K562 (cell line): ENCODE data around the gene DLK1. TPM values are rescaled to one million over a fixed set of nuclear protein-coding genes. Genes with fewer than 3 reads are reported as not detected.
A peak's percentile ranks its signal among the peaks of the same experiment; 100 is the strongest.

ENCODE experiments used
- ATAC-seq: fragments of 200-7000 bp; cut with Tn5 transposase; 3 replicates; pipeline ENCODE4 v1.9.1; 2020; ENCODE audit warnings: moderate library complexity
- BruUV-seq: library from RNA; stranded (reverse); fragments of 400-500 nt; replicated peaks from 2 replicates; lab custom pipeline; 2021; lab: Mats Ljungman, UMichigan
- CTCF ChIA-PET: fragments of 300-600 bp; formaldehyde crosslinking; extraction: SDS; loops from one replicate; lab custom pipeline; 2021; ENCODE audit warnings: low intra/inter-chr PET ratio; lab: Yijun Ruan, JAX
- POLR2A ChIA-PET: fragments of 300-600, 350-650 bp; sonication (Branson Sonifier 250); formaldehyde crosslinking; extraction: SDS; loops from one replicate; lab custom pipeline; 2021; ENCODE audit warnings: antibody characterized with exemption, inconsistent platforms; lab: Yijun Ruan, JAX
- DNase-seq, 4 experiments: peaks; one replicate each; pipeline versions ENCODE4 v3.0.0 to v3.0.0-alpha.2; 2011 to 2018; ENCODE audit warnings: low spot score in 3 of 4, mixed read lengths in 3 of 4; ENCODE audit errors: extremely low read depth in 1 of 4
- FAIRE-seq: peaks from 2 replicates; lab custom pipeline; 2011; peaks lifted over from hg19 to GRCh38; lab: Jason Lieb, UNC
- H2AFZ ChIP-seq: 2 replicates; pipeline ENCODE4 v1.6.0; 2011; ENCODE audit warnings: low read depth, low read length, control low read depth, inconsistent platforms
- H3K27ac ChIP-seq: fragments of 200-600 bp; 3 replicates; pipeline ENCODE4 v1.8.0; 2011; ENCODE audit warnings: low read depth, mild to moderate bottlenecking, control low read depth, inconsistent platforms, low read length, moderate library complexity, mixed read lengths; ENCODE audit errors: extremely low read depth
- H3K27me3 ChIP-seq, 2 experiments: fragments of 300-600 bp in 1 of 2; 2 replicates in 1 of 2; 3 replicates in 1 of 2; pipeline versions ENCODE4 v1.6.0 to v1.8.0; 2011; ENCODE audit warnings: inconsistent platforms in 2 of 2, low read length in 2 of 2, mild to moderate bottlenecking in 1 of 2, mixed read lengths in 1 of 2, moderate library complexity in 1 of 2; ENCODE audit not compliant: control insufficient read depth in 2 of 2, insufficient read depth in 2 of 2
- H3K36me3 ChIP-seq: fragments of 300-600 bp; 3 replicates; pipeline ENCODE4 v1.8.0; 2011; ENCODE audit warnings: mild to moderate bottlenecking, low read length, inconsistent platforms; ENCODE audit not compliant: control insufficient read depth, insufficient read depth
- H3K4me1 ChIP-seq, 2 experiments: fragments of 200-600 bp in 1 of 2; replicated peaks in 1 of 2; 2 replicates in 1 of 2; 3 replicates in 1 of 2; pipeline versions ENCODE4 v1.5.1 to v1.8.0; 2011; ENCODE audit warnings: inconsistent platforms in 2 of 2, low read length in 2 of 2, mild to moderate bottlenecking in 1 of 2, mixed read lengths in 1 of 2, moderate library complexity in 1 of 2; ENCODE audit not compliant: control insufficient read depth in 2 of 2, insufficient read depth in 2 of 2
- H3K4me2 ChIP-seq: 2 replicates; pipeline ENCODE4 v1.6.1; 2011; ENCODE audit warnings: low read length, control low read depth, inconsistent platforms, mixed read lengths; ENCODE audit not compliant: insufficient read depth
- H3K4me3 ChIP-seq: fragments of 200-600 bp; sonication (generic), shearing (Covaris generic); 2 replicates; pipeline ENCODE4 v1.5.1; 2016; ENCODE audit warnings: control low read depth, inconsistent platforms
- H3K79me2 ChIP-seq: fragments of 200-600 bp; 3 replicates; pipeline ENCODE4 v1.8.0; 2011; ENCODE audit warnings: low read length, inconsistent platforms; ENCODE audit not compliant: control insufficient read depth, insufficient read depth
- H3K9ac ChIP-seq, 2 experiments: 2 replicates each; pipeline versions ENCODE4 v1.6.0 to v1.6.1; 2011; ENCODE audit warnings: low read depth in 2 of 2, low read length in 2 of 2, control low read depth in 1 of 2, inconsistent platforms in 1 of 2, mild to moderate bottlenecking in 1 of 2, mixed read lengths in 1 of 2; ENCODE audit not compliant: insufficient read depth in 1 of 2
- H3K9me1 ChIP-seq: one replicate; pipeline ENCODE4 v1.6.0; 2011; ENCODE audit warnings: inconsistent platforms, mild to moderate bottlenecking, low read length, moderate library complexity; ENCODE audit not compliant: control insufficient read depth, insufficient read depth
- H3K9me3 ChIP-seq: replicated peaks from 2 replicates; pipeline ENCODE4 v1.5.1; 2011; ENCODE audit warnings: low read depth, low read length, inconsistent platforms; ENCODE audit not compliant: control insufficient read depth, insufficient read depth
- H4K20me1 ChIP-seq: replicated peaks from 2 replicates; pipeline ENCODE4 v1.6.1; 2011; ENCODE audit warnings: low read length, inconsistent platforms, mixed read lengths; ENCODE audit not compliant: control insufficient read depth, insufficient read depth
- CHD1 ChIP-seq: fragments of 200-600 bp; sonication (generic); IDR thresholded peaks from one replicate; pipeline ENCODE4 v1.6.1; 2012; ENCODE audit warnings: mild to moderate bottlenecking, moderate library complexity, low read length, inconsistent platforms
- EGR1 ChIP-seq: fragments of 450-650 bp; conservative IDR thresholded peaks from 2 replicates; pipeline ENCODE4 v1.6.1; 2017; ENCODE audit warnings: mild to moderate bottlenecking
- RUNX1 ChIP-seq: sonication (generic); IDR thresholded peaks from 2 replicates; pipeline ENCODE4 v1.6.1; 2016; ENCODE audit warnings: antibody characterized with exemption, low read depth
- ZNF263 ChIP-seq: sonication (generic); formaldehyde crosslinking; IDR thresholded peaks from 2 replicates; pipeline ENCODE4 v1.8.0; 2022; ENCODE audit warnings: mild to moderate bottlenecking, missing genetic modification reagents, borderline replicate concordance
- ZNF778 ChIP-seq: fragments of 450-650 bp; formaldehyde crosslinking; IDR thresholded peaks from 2 replicates; pipeline ENCODE4 v1.4.0; 2020; ENCODE audit warnings: mild to moderate bottlenecking, moderate library complexity
- WGBS: fragments of 100-300 bp; shearing (Covaris generic); methylation state at CpG from one replicate; pipeline ENCODE4 v1.1.6; 2016; ENCODE audit warnings: low coverage, mixed read lengths; ENCODE audit not compliant: insufficient coverage; ENCODE audit errors: missing lambda C conversion rate; 5-methylcytosine and 5-hydroxymethylcytosine counted together
- in situ Hi-C: fragments of 300-500 bp; cut with MboI; formaldehyde crosslinking; loops from 4 replicates; pipeline ENCODE4 v1.15.0; 2018; ENCODE audit warnings: inconsistent platforms, mixed read lengths
- intact Hi-C: fragments of 100-400 bp; cut with micrococcal nuclease; formaldehyde crosslinking; loops from 2 replicates; pipeline ENCODE4 v1.14.2; 2022
- polyA plus RNA-seq, 8 experiments: library from polyadenylated mRNA; depleted of rRNA in 4 of 8; stranded (reverse) in 5 of 8; unstranded in 3 of 8; fragments of >200 nt; fragmentation: Nextera tagmentation in 2 of 8; fragmentation: Illumina TruSeq in 1 of 8; extraction: Ambion mirVana in 2 of 8; extraction: Trizol in 1 of 8; gene quantifications; 2 replicates each; pipeline versions ENCODE4 v1.2.1 to v1.2.3, GENCODE V29; 2011 to 2014; ENCODE audit warnings: inconsistent platforms in 1 of 8, missing spikeins in 1 of 8
- total RNA-seq, 7 experiments: library from RNA; depleted of rRNA in 6 of 7; stranded (reverse); fragments of >200 nt in 6 of 7; fragmentation: Illumina TruSeq in 2 of 7; extraction: Trizol in 2 of 7; gene quantifications; 2 replicates each; pipeline versions ENCODE4 v1.2.1 to v1.2.3, GENCODE V29; 2011 to 2021; ENCODE audit warnings: low replicate concordance in 1 of 7
- TF ChIP-seq, protein P1 (sequence below), 2 experiments: fragments of 150-350 bp in 1 of 2; IDR thresholded peaks; 2 replicates each; pipeline ENCODE4 v1.6.1; 2012 to 2016; ENCODE audit warnings: low read depth in 2 of 2, low read length in 2 of 2, mild to moderate bottlenecking in 1 of 2, moderate library complexity in 1 of 2
- TF ChIP-seq, protein P2 (sequence below), 2 experiments: fragments of 450-650 bp in 1 of 2; sonication (generic) in 1 of 2; formaldehyde crosslinking; conservative IDR thresholded peaks; 2 replicates each; pipeline versions ENCODE4 v1.4.0 to v1.8.1; 2020 to 2022; ENCODE audit warnings: mild to moderate bottlenecking in 1 of 2, missing genetic modification reagents in 1 of 2
- TF ChIP-seq, protein P3 (sequence below): sonication (generic); formaldehyde crosslinking; IDR thresholded peaks from 2 replicates; pipeline ENCODE4 v1.8.0; 2022; ENCODE audit warnings: mild to moderate bottlenecking, missing genetic modification reagents
- TF ChIP-seq, protein P4 (sequence below): fragments of 250-450 bp; sonication (Bioruptor Pico); IDR thresholded peaks from 2 replicates; pipeline ENCODE4 v1.5.1; 2021; ENCODE audit warnings: mild to moderate bottlenecking
- TF ChIP-seq, protein P5 (sequence below): sonication (generic); IDR thresholded peaks from 2 replicates; pipeline ENCODE4 v1.6.1; 2016
- TF ChIP-seq, protein P6 (sequence below): fragments of 450-650 bp; formaldehyde crosslinking; conservative IDR thresholded peaks from 2 replicates; pipeline ENCODE4 v1.4.0; 2022; ENCODE audit warnings: mild to moderate bottlenecking, missing genetic modification characterization

DLK1 gene
- total and polyA plus RNA-seq, 9 of the 15 experiments (the other 6 are each of a cell fraction or from before 2014, with no cell fraction given): 4.4 to 97.2 (median 15.3) TPM

DNA sequence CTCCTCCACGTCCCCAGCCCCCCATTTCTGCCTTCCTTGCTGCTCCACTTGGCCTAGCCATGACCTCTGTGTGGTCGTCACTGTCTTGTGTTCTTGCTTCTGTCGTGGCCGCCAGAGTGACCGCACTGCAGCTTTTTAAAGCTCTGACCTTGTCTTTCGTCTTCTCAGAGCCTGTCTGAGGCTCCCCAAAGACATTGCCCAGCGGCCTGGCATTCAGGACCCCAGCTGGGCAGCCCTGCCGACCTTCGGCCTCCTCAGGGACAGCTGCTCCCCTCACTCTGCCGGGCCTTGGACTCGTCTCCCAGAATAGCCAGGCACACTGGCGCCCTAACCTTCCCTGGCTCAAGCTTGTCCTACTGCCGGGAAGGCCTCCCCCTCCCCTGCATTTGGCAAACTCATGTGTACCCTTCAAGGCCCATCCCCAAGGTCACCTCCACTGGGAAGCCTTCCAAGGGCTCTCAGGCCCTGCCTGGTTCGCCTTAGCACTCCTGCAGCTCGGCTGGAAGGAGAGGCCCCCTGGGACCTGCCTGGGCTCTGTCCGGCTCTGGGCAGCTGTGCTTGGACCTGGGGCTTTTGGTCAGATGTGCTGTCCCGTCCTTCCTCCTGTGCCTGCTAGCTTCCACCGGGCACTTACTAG, 15.7 kb upstream of the DLK1 start:
- in situ Hi-C loops: no loop called here
- no TSS peak for BruUV-seq
- intact Hi-C loops: no loop called here
- no peaks in the 10 kb centered on the region for H3K27me3 ChIP-seq
- H3K36me3 ChIP-seq: no peaks in the 10 kb centered on the region
- no peak for ATAC-seq
- peak overlapping the region; percentile 33; the same call in 1 of the 3 replicates for H3K27ac ChIP-seq
- peak overlapping the region in 1 of 2 experiments; percentile 74; a peak in 2 of 4 replicates for H3K9ac ChIP-seq
- no peak for FAIRE-seq
- POLR2A ChIA-PET: no interaction called here
- CTCF ChIA-PET: no interaction called here
- H3K9me3 ChIP-seq: no peaks in the 10 kb centered on the region
- H3K79me2 ChIP-seq: no peaks in the 10 kb centered on the region
- no peak overlapping the region for H3K4me2 ChIP-seq
- 51% methylated on average over 8 of the region's 18 CpGs for WGBS
- peaks cover 0 to 56% of the 10 kb centered on the region in 2 experiments; a peak in 2 of 5 replicates for H3K4me1 ChIP-seq
- peak overlapping the region; percentile 62; the same call in 1 of the 2 replicates for H2AFZ ChIP-seq
- no peak for DNase-seq
- H3K4me3 ChIP-seq: no peak overlapping the region
- no peaks in the 10 kb centered on the region for H3K9me1 ChIP-seq
- no peaks in the 10 kb centered on the region for H4K20me1 ChIP-seq
- TF ChIP-seq ZNF778 (no peak), EGR1 (no peak), CHD1 (no peak), ZNF263 (CRISPR knock-in tag) (no peak), RUNX1 (no peak)
- TF ChIP-seq, protein P1, sequence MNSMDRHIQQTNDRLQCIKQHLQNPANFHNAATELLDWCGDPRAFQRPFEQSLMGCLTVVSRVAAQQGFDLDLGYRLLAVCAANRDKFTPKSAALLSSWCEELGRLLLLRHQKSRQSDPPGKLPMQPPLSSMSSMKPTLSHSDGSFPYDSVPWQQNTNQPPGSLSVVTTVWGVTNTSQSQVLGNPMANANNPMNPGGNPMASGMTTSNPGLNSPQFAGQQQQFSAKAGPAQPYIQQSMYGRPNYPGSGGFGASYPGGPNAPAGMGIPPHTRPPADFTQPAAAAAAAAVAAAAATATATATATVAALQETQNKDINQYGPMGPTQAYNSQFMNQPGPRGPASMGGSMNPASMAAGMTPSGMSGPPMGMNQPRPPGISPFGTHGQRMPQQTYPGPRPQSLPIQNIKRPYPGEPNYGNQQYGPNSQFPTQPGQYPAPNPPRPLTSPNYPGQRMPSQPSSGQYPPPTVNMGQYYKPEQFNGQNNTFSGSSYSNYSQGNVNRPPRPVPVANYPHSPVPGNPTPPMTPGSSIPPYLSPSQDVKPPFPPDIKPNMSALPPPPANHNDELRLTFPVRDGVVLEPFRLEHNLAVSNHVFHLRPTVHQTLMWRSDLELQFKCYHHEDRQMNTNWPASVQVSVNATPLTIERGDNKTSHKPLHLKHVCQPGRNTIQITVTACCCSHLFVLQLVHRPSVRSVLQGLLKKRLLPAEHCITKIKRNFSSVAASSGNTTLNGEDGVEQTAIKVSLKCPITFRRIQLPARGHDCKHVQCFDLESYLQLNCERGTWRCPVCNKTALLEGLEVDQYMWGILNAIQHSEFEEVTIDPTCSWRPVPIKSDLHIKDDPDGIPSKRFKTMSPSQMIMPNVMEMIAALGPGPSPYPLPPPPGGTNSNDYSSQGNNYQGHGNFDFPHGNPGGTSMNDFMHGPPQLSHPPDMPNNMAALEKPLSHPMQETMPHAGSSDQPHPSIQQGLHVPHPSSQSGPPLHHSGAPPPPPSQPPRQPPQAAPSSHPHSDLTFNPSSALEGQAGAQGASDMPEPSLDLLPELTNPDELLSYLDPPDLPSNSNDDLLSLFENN (IDR thresholded peaks at IDR 0.05; ENCODE audit: low read depth in 2 of 2, low read length in 2 of 2): no peak
- TF ChIP-seq, protein P2, sequence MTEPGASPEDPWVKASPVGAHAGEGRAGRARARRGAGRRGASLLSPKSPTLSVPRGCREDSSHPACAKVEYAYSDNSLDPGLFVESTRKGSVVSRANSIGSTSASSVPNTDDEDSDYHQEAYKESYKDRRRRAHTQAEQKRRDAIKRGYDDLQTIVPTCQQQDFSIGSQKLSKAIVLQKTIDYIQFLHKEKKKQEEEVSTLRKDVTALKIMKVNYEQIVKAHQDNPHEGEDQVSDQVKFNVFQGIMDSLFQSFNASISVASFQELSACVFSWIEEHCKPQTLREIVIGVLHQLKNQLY (CRISPR knock-in tag; conservative IDR thresholded peaks at IDR 0.05): no peak
- TF ChIP-seq, protein P3, sequence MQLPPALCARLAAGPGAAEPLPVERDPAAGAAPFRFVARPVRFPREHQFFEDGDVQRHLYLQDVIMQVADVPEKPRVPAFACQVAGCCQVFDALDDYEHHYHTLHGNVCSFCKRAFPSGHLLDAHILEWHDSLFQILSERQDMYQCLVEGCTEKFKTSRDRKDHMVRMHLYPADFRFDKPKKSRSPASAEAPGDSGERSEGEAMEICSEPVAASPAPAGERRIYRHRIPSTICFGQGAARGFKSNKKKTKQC: no peak
- TF ChIP-seq, protein P4, sequence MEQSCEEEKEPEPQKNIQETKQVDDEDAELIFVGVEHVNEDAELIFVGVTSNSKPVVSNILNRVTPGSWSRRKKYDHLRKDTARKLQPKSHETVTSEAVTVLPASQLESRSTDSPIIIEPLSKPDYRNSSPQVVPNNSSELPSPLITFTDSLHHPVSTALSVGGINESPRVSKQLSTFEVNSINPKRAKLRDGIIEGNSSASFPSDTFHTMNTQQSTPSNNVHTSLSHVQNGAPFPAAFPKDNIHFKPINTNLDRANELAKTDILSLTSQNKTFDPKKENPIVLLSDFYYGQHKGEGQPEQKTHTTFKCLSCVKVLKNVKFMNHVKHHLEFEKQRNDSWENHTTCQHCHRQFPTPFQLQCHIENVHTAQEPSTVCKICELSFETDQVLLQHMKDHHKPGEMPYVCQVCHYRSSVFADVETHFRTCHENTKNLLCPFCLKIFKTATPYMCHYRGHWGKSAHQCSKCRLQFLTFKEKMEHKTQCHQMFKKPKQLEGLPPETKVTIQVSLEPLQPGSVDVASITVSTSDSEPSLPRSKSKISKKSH (CRISPR knock-in tag): no peak
- TF ChIP-seq, protein P5, sequence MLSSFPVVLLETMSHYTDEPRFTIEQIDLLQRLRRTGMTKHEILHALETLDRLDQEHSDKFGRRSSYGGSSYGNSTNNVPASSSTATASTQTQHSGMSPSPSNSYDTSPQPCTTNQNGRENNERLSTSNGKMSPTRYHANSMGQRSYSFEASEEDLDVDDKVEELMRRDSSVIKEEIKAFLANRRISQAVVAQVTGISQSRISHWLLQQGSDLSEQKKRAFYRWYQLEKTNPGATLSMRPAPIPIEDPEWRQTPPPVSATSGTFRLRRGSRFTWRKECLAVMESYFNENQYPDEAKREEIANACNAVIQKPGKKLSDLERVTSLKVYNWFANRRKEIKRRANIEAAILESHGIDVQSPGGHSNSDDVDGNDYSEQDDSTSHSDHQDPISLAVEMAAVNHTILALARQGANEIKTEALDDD: no peak
- TF ChIP-seq, protein P6, sequence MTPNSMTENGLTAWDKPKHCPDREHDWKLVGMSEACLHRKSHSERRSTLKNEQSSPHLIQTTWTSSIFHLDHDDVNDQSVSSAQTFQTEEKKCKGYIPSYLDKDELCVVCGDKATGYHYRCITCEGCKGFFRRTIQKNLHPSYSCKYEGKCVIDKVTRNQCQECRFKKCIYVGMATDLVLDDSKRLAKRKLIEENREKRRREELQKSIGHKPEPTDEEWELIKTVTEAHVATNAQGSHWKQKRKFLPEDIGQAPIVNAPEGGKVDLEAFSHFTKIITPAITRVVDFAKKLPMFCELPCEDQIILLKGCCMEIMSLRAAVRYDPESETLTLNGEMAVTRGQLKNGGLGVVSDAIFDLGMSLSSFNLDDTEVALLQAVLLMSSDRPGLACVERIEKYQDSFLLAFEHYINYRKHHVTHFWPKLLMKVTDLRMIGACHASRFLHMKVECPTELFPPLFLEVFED (CRISPR knock-in tag): no peak
